GM23338 (cell line): ENCODE measurements around the gene SON. TPM values are rescaled to one million over a fixed set of nuclear protein-coding genes. Genes with fewer than 3 reads are reported as not detected.
A peak's percentile ranks its signal among the peaks of the same experiment; 100 is the strongest.

Experiments used
- ATAC-seq: fragments of 200-7000 bp; cut with Tn5 transposase; 3 replicates; pipeline ENCODE4 v1.9.1; 2020
- DNase-seq: peaks from one replicate; pipeline ENCODE4 v3.0.0-alpha.2; 2015; ENCODE audit warnings: low spot score
- H2AFZ ChIP-seq: fragments of 200-600 bp; sonication (generic); 2 replicates; pipeline ENCODE4 v1.8.0; 2016; ENCODE audit warnings: antibody characterized with exemption, mild to moderate bottlenecking, moderate library complexity
- H3F3A ChIP-seq: fragments of 200-600 bp; sonication (generic); replicated peaks from 2 replicates; pipeline ENCODE4 v1.8.0; 2017; ENCODE audit warnings: antibody characterized with exemption, mixed run types, low read depth
- H3K27ac ChIP-seq: fragments of 200-600 bp; sonication (generic); 2 replicates; pipeline ENCODE4 v1.6.1; 2016; ENCODE audit warnings: low read depth
- H3K27me3 ChIP-seq: fragments of 200-600 bp; sonication (generic); 2 replicates; pipeline ENCODE4 v1.8.0; 2016; ENCODE audit warnings: mild to moderate bottlenecking, mixed run types, moderate library complexity; ENCODE audit not compliant: insufficient read depth
- H3K36me3 ChIP-seq: fragments of 200-600 bp; sonication (generic); 2 replicates; pipeline ENCODE4 v1.8.0; 2016; ENCODE audit warnings: mild to moderate bottlenecking; ENCODE audit not compliant: insufficient read depth
- H3K4me1 ChIP-seq: fragments of 200-600 bp; sonication (generic); 2 replicates; pipeline ENCODE4 v1.8.0; 2016; ENCODE audit warnings: mild to moderate bottlenecking, moderate library complexity; ENCODE audit not compliant: insufficient read depth
- H3K4me2 ChIP-seq: fragments of 200-600 bp; sonication (generic); 2 replicates; pipeline ENCODE4 v1.7.1; 2017; ENCODE audit warnings: mixed run types
- H3K4me3 ChIP-seq: fragments of 200-600 bp; sonication (generic); 2 replicates; pipeline ENCODE4 v1.6.1; 2016; ENCODE audit warnings: mixed run types
- H3K79me2 ChIP-seq: fragments of 200-600 bp; sonication (generic); replicated peaks from 2 replicates; pipeline ENCODE4 v1.8.0; 2017; ENCODE audit warnings: mild to moderate bottlenecking; ENCODE audit not compliant: insufficient read depth
- H3K9me2 ChIP-seq: fragments of 200-600 bp; sonication (generic); 2 replicates; pipeline ENCODE4 v1.8.0; 2017; ENCODE audit not compliant: insufficient read depth
- H4K20me1 ChIP-seq: fragments of 200-600 bp; sonication (generic); replicated peaks from 2 replicates; pipeline ENCODE4 v1.8.0; 2017; ENCODE audit warnings: mild to moderate bottlenecking; ENCODE audit not compliant: insufficient read depth
- H3K27ac Mint-ChIP-seq: 2 replicates; pipeline ENCODE4 v1.8.0; 2020; ENCODE audit warnings: inconsistent platforms, mild to moderate bottlenecking, moderate library complexity, mixed read lengths
- H3K27me3 Mint-ChIP-seq: 3 replicates; pipeline ENCODE4 v1.8.0; 2022; ENCODE audit warnings: low read depth, mild to moderate bottlenecking, moderate library complexity, mixed read lengths, inconsistent platforms; ENCODE audit not compliant: insufficient read depth, poor library complexity
- H3K36me3 Mint-ChIP-seq: 3 replicates; pipeline ENCODE4 v1.8.0; 2021; ENCODE audit warnings: low read depth, mild to moderate bottlenecking, inconsistent platforms, moderate library complexity, mixed read lengths
- H3K4me1 Mint-ChIP-seq: 3 replicates; pipeline ENCODE4 v1.8.0; 2020; ENCODE audit warnings: mild to moderate bottlenecking, inconsistent platforms, mixed read lengths
- H3K4me3 Mint-ChIP-seq: 3 replicates; pipeline ENCODE4 v1.8.0; 2021; ENCODE audit warnings: moderate library complexity, mild to moderate bottlenecking, inconsistent platforms, mixed read lengths
- H3K9me3 Mint-ChIP-seq: 3 replicates; pipeline ENCODE4 v1.8.0; 2020; ENCODE audit warnings: moderate library complexity, mild to moderate bottlenecking, inconsistent platforms, mixed read lengths
- CREB1 ChIP-seq: fragments of 250-450 bp; sonication (Bioruptor Pico); IDR thresholded peaks from 2 replicates; pipeline ENCODE4 v1.5.0; 2020; ENCODE audit warnings: low read depth, mild to moderate bottlenecking, moderate library complexity
- EZH2 ChIP-seq: fragments of 200-600 bp; sonication (generic); IDR thresholded peaks from one replicate; pipeline ENCODE4 v1.8.0; 2017; ENCODE audit warnings: antibody characterized with exemption, mild to moderate bottlenecking, low read depth; ENCODE audit not compliant: unreplicated experiment
- EZH2phosphoT487 ChIP-seq: fragments of 200-600 bp; sonication (generic); IDR thresholded peaks from one replicate; pipeline ENCODE4 v1.8.1; 2018; ENCODE audit warnings: antibody characterized with exemption; ENCODE audit not compliant: unreplicated experiment
- JUNB ChIP-seq: IDR thresholded peaks from one replicate; pipeline ENCODE4 v1.6.1; 2016; ENCODE audit warnings: antibody characterized with exemption; ENCODE audit not compliant: unreplicated experiment
- NANOG ChIP-seq: IDR thresholded peaks from 2 replicates; pipeline ENCODE4 v1.6.1; 2016; ENCODE audit warnings: antibody characterized with exemption, borderline replicate concordance
- POLR2AphosphoS5 ChIP-seq: IDR thresholded peaks from 2 replicates; pipeline ENCODE4 v1.6.1; 2016; ENCODE audit warnings: antibody characterized with exemption, low read depth
- STAT1 ChIP-seq: IDR thresholded peaks from one replicate; pipeline ENCODE4 v1.6.1; 2016; ENCODE audit warnings: antibody characterized with exemption; ENCODE audit not compliant: unreplicated experiment
- ZNF114 ChIP-seq: fragments of 250-450 bp; sonication (Bioruptor Pico); IDR thresholded peaks from 2 replicates; pipeline ENCODE4 v1.5.0; 2020; ENCODE audit warnings: mild to moderate bottlenecking, moderate library complexity
- ZNF331 ChIP-seq: fragments of 250-450 bp; sonication (Bioruptor Pico); IDR thresholded peaks from 2 replicates; pipeline ENCODE4 v1.5.0; 2020; ENCODE audit warnings: low read depth, mild to moderate bottlenecking, moderate library complexity
- polyA plus RNA-seq: library from polyadenylated mRNA; unstranded; fragments of >200 nt; fragmentation: Nextera tagmentation; extraction: Ambion mirVana; gene quantifications from 2 replicates; pipeline ENCODE4 v1.2.1, GENCODE V29; 2016
- total RNA-seq: library from RNA; depleted of rRNA; stranded (reverse); fragments of >200 nt; shearing (Covaris generic); gene quantifications from 2 replicates; pipeline ENCODE4 v1.2.3, GENCODE V29; 2014
- TF ChIP-seq, protein P1 (sequence below), 2 experiments: fragments of 200-600 bp in 1 of 2; sonication (generic) in 1 of 2; conservative IDR thresholded peaks; 2 replicates each; pipeline versions ENCODE4 v1.5.1 to v1.6.1; 2016 to 2017; ENCODE audit warnings: antibody characterized with exemption in 2 of 2, low read depth in 2 of 2, mild to moderate bottlenecking in 2 of 2, moderate library complexity in 1 of 2
- TF ChIP-seq, protein P2 (sequence below): IDR thresholded peaks from 2 replicates; pipeline ENCODE4 v1.6.1; 2016; ENCODE audit warnings: antibody characterized with exemption

The SON gene
- total and polyA plus RNA-seq, 2 experiments from 2014 or later, result 361 to 1,421 TPM

DNA sequence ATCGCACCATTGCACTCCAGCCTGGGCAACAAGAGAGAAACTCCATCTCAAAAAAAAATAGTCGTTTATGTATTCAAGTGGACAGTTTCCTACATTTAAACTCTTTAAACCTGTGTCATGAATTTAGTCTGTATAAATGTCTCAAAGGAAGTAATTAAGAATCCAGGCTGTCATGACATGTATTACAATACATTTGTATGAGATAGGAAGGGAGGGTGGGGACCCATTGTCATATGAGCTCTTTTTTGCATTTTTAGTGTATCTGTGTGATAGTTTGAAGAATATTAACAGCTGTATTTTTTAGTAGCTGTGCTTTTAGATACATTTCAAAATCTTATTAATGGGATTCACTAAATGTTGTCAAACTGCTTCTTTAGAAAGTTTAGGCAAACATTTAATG, 25.6 kb downstream of the SON start:
- peaks cover 11% of the 10 kb centered on the region for H3K79me2 ChIP-seq
- H2AFZ ChIP-seq, result no peak overlapping the region
- no peak overlapping the region for H3K4me3 Mint-ChIP-seq
- H3K36me3 ChIP-seq, result peaks cover 40% of the 10 kb centered on the region
- no peaks in the 10 kb centered on the region for H3K9me2 ChIP-seq
- H3K4me1 Mint-ChIP-seq, result no peaks in the 10 kb centered on the region
- H3K9me3 Mint-ChIP-seq, result no peaks in the 10 kb centered on the region
- H3K4me3 ChIP-seq, result no peak overlapping the region
- ATAC-seq (no peak), DNase-seq (no peak)
- H3K36me3 Mint-ChIP-seq, result peaks cover 53% of the 10 kb centered on the region
- no peaks in the 10 kb centered on the region for H3K27me3 ChIP-seq
- H3K27ac Mint-ChIP-seq, result no peak overlapping the region
- no peaks in the 10 kb centered on the region for H3K4me1 ChIP-seq
- no peak overlapping the region for H3K27ac ChIP-seq
- TF ChIP-seq JUNB (no peak), EZH2 (no peak), CREB1 (CRISPR knock-in tag) (no peak), STAT1 (no peak)
- TF ChIP-seq, protein P1, sequence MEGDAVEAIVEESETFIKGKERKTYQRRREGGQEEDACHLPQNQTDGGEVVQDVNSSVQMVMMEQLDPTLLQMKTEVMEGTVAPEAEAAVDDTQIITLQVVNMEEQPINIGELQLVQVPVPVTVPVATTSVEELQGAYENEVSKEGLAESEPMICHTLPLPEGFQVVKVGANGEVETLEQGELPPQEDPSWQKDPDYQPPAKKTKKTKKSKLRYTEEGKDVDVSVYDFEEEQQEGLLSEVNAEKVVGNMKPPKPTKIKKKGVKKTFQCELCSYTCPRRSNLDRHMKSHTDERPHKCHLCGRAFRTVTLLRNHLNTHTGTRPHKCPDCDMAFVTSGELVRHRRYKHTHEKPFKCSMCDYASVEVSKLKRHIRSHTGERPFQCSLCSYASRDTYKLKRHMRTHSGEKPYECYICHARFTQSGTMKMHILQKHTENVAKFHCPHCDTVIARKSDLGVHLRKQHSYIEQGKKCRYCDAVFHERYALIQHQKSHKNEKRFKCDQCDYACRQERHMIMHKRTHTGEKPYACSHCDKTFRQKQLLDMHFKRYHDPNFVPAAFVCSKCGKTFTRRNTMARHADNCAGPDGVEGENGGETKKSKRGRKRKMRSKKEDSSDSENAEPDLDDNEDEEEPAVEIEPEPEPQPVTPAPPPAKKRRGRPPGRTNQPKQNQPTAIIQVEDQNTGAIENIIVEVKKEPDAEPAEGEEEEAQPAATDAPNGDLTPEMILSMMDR (conservative IDR thresholded peaks at IDR 0.05; ENCODE audit: low read depth in 2 of 2), result no peak
- TF ChIP-seq, protein P2, sequence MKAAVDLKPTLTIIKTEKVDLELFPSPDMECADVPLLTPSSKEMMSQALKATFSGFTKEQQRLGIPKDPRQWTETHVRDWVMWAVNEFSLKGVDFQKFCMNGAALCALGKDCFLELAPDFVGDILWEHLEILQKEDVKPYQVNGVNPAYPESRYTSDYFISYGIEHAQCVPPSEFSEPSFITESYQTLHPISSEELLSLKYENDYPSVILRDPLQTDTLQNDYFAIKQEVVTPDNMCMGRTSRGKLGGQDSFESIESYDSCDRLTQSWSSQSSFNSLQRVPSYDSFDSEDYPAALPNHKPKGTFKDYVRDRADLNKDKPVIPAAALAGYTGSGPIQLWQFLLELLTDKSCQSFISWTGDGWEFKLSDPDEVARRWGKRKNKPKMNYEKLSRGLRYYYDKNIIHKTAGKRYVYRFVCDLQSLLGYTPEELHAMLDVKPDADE, result no peak
- H4K20me1 ChIP-seq, result peaks cover 9% of the 10 kb centered on the region
- peaks cover 3% of the 10 kb centered on the region; the same call in 1 of the 2 replicates for H3F3A ChIP-seq
- no peak overlapping the region for H3K4me2 ChIP-seq
- H3K27me3 Mint-ChIP-seq, result no peaks in the 10 kb centered on the region

DNA sequence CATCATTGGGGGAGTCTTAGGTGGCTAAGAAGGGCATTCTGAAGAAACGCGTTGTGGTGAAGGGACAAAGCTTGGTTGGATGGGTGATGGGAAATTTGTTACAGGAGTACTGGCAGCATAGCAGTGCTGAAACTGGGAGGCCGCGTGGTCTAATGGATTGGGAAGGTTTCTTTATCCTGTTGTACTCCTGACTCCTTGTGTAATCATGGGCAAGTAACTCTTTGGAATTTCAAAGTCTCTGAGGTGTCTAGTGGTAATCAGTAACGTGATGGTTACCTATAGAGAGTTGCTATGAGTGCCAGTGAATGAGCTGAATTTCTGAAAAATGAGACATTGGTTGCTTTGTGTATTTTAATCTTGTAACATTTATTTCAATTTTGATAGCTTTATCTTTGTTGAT, 27.2 kb downstream of the SON start:
- peak overlapping the region; percentile 38; the same call in 1 of the 2 replicates for H3K27ac Mint-ChIP-seq
- H3K79me2 ChIP-seq, result peaks cover 9% of the 10 kb centered on the region
- no peaks in the 10 kb centered on the region for H3K27me3 ChIP-seq
- no peaks in the 10 kb centered on the region for H3K4me1 Mint-ChIP-seq
- no peak overlapping the region for H3K4me2 ChIP-seq
- H2AFZ ChIP-seq, result no peak overlapping the region
- H4K20me1 ChIP-seq, result peaks cover 15% of the 10 kb centered on the region
- no peaks in the 10 kb centered on the region for H3K27me3 Mint-ChIP-seq
- H3K36me3 ChIP-seq, result peaks cover 52% of the 10 kb centered on the region
- H3K36me3 Mint-ChIP-seq, result peaks cover 64% of the 10 kb centered on the region
- no peak overlapping the region for H3K4me3 ChIP-seq
- peaks cover 3% of the 10 kb centered on the region; the same call in 1 of the 2 replicates for H3F3A ChIP-seq
- no peaks in the 10 kb centered on the region for H3K9me3 Mint-ChIP-seq
- DNase-seq (no peak), ATAC-seq (no peak)
- no peaks in the 10 kb centered on the region for H3K4me1 ChIP-seq
- H3K9me2 ChIP-seq, result no peaks in the 10 kb centered on the region
- no peak overlapping the region for H3K27ac ChIP-seq
- no peak overlapping the region for H3K4me3 Mint-ChIP-seq
- TF ChIP-seq CREB1 (CRISPR knock-in tag) (no peak), NANOG (no peak), ZNF331 (CRISPR knock-in tag) (no peak), POLR2AphosphoS5 (no peak), EZH2phosphoT487 (no peak), ZNF114 (CRISPR knock-in tag) (no peak)
- TF ChIP-seq, protein P1 (conservative IDR thresholded peaks at IDR 0.05; ENCODE audit: low read depth in 2 of 2), result no peak
- TF ChIP-seq, protein P2, result no peak
